Measurements from ENCODE around the gene PHAF1. TPM values are rescaled to one million over a fixed set of nuclear protein-coding genes. Genes with fewer than 3 reads are reported as not detected.
A peak's percentile ranks its signal among the peaks of the same experiment; 100 is the strongest.

PHAF1 gene
- total and polyA plus RNA-seq, 2 of the 8 experiments (the other 6 are each of a cell fraction or from before 2014, with no cell fraction given), result 18.6 to 26.4 TPM

- Histone ChIP-seq H4K5ac (ENCODE audit: insufficient read length, low read depth, low read length) (no peak overlapping the region), H2BK12ac (ENCODE audit: low read depth, low read length) (no peak overlapping the region), H3K23me2 (ENCODE audit: low read depth, low read length) (peaks cover 13% of the 10 kb centered on the region; the same call in 1 of the 2 replicates), H2BK15ac (ENCODE audit: low read length) (no peak overlapping the region), H3K4ac (replicated peaks; ENCODE audit: insufficient read length, low read depth, low read length) (no peak overlapping the region), H2BK20ac (ENCODE audit: low read length) (no peak overlapping the region), H3K4me3 (ENCODE audit: extremely low read depth in 1 of 4, insufficient read depth in 2 of 4, low read depth in 3 of 4, low read length in 4 of 4) (no peak overlapping the region), H3K18ac (ENCODE audit: extremely low read depth, low read length) (no peak overlapping the region), H4K20me1 (replicated peaks in 1 of 2; ENCODE audit: control insufficient read depth in 1 of 2, insufficient read depth in 2 of 2, low read length in 2 of 2) (peaks cover 3 to 19% of the 10 kb centered on the region in 2 experiments), H3K27me3 (replicated peaks in 1 of 4; ENCODE audit: control insufficient read depth in 3 of 4, extremely low read depth in 1 of 4, insufficient read depth in 3 of 4, low read length in 3 of 4) (peaks cover 5 to 23% (median 15%) of the 10 kb centered on the region in 4 experiments), H3K36me3 (ENCODE audit: control insufficient read depth in 2 of 4, insufficient read depth in 4 of 4, low read length in 3 of 4) (peaks cover 11 to 35% (median 21%) of the 10 kb centered on the region in 4 experiments; a peak in 6 of 8 replicates), H3K23ac (ENCODE audit: insufficient read length) (no peak overlapping the region), H3K56ac (replicated peaks; ENCODE audit: insufficient read length, low read depth, low read length) (no peak overlapping the region), H3K9ac (replicated peaks in 1 of 4; ENCODE audit: extremely low read depth in 1 of 4, low read depth in 3 of 4, low read length in 3 of 4) (no peak overlapping the region), H3K79me1 (ENCODE audit: low read depth, low read length) (no peaks in the 10 kb centered on the region), H4K91ac (replicated peaks; ENCODE audit: insufficient read length, low read length) (no peak overlapping the region), H4K8ac (ENCODE audit: extremely low read depth, insufficient read depth, low read length) (peak overlapping the region; percentile 40; the same call in 1 of the 2 replicates), H3K9me3 (ENCODE audit: insufficient read depth in 2 of 2, low read depth in 1 of 2, low read length in 1 of 2) (no peaks in the 10 kb centered on the region; a peak in 1 of 4 replicates), H3K14ac (ENCODE audit: insufficient read length) (no peak overlapping the region), H2AK5ac (ENCODE audit: low read depth, low read length) (no peak overlapping the region), H3K27ac (ENCODE audit: low read depth, low read length) (no peak overlapping the region), H2BK5ac (ENCODE audit: low read depth, low read length) (no peak overlapping the region), H3K79me2 (ENCODE audit: control insufficient read depth in 1 of 2, insufficient read depth in 2 of 2, low read length in 2 of 2) (no peaks in the 10 kb centered on the region), H3K4me1 (replicated peaks in 1 of 4; ENCODE audit: control insufficient read depth in 3 of 4, insufficient read depth in 4 of 4, low read length in 3 of 4) (peaks cover 0 to 11% (median 8%) of the 10 kb centered on the region in 4 experiments; a peak in 5 of 7 replicates), H2AFZ (ENCODE audit: low read length) (no peak overlapping the region), H3K4me2 (ENCODE audit: insufficient read depth in 1 of 2, low read depth in 2 of 2, low read length in 2 of 2) (no peak overlapping the region), H2BK120ac (replicated peaks; ENCODE audit: low read depth, low read length) (no peak overlapping the region)
- 92% methylated on average over 4 of the region's 4 CpGs; no CpG with 5 or more reads in 1 of the 2 experiments for whole genome bisulfite sequencing, 2 experiments (ENCODE audit: extremely low coverage in 1 of 2, insufficient coverage in 1 of 2, insufficient read length in 1 of 2, insufficient replicate concordance in 2 of 2, low coverage in 1 of 2, low lambda C conversion rate in 2 of 2, missing lambda C conversion rate in 1 of 2)
- FAIRE-seq, result no peak
- DNase-seq (ENCODE audit: low read depth in 1 of 2, low spot score in 2 of 2), result no peak
- ChIA-PET POLR2A (ENCODE audit: partially characterized antibody) (no interaction called here), CTCF (ENCODE audit: partially characterized antibody) (interaction anchor here (1.0 to 3.1 kb wide), 2 partner anchors 9 to 130 kb away, joined by 6 to 12 read pairs; no protein-coding TSS in a partner anchor)
- TF ChIP-seq USF2 (IDR thresholded peaks at IDR 0.05; ENCODE audit: low read length) (no peak), KDM5A (IDR thresholded peaks at IDR 0.05; ENCODE audit: low read length) (no peak), YY1 (IDR thresholded peaks at IDR 0.05; ENCODE audit: low read depth, low read length) (no peak), JUN (IDR thresholded peaks at IDR 0.05; ENCODE audit: low read depth, low read length) (no peak), KDM1A (IDR thresholded peaks at IDR 0.05; ENCODE audit: borderline replicate concordance, low read length) (no peak), CHD2 (IDR thresholded peaks at IDR 0.05; ENCODE audit: low read length) (no peak), CEBPB (IDR thresholded peaks at IDR 0.05; ENCODE audit: low read depth, low read length) (no peak), FOSL1 (IDR thresholded peaks at IDR 0.05; ENCODE audit: insufficient read depth, low read depth, low read length) (no peak), CBX8 (IDR thresholded peaks at IDR 0.05; ENCODE audit: borderline replicate concordance, low read depth, low read length) (no peak), EP300 (IDR thresholded peaks at IDR 0.05; ENCODE audit: borderline replicate concordance in 1 of 2, low read depth in 2 of 2, low read length in 2 of 2) (no peak), SIN3A (conservative IDR thresholded peaks at IDR 0.05 in 1 of 2, IDR thresholded peaks at IDR 0.05 in 1 of 2; ENCODE audit: low read depth in 1 of 2, low read length in 2 of 2) (no peak), TEAD4 (IDR thresholded peaks at IDR 0.05; ENCODE audit: low read depth, low read length) (no peak)
Observed at GRCh38 chr16:67147437-67148140, 37.8 kb downstream of the PHAF1 start.

Measured in H1 (cell line).